SK-N-SH treated with all-trans-retinoic acid at 6 μM for 48 hours (cell line): ENCODE results near the gene ELOVL5.

ENCODE experiments used
- ATAC-seq: fragments of 200-7000 bp; cut with Tn5 transposase; 3 replicates; pipeline ENCODE4 v1.9.1; 2020; ENCODE audit warnings: mild to moderate bottlenecking, moderate library complexity
- ARNTL ChIP-seq: fragments of 450-650 bp; formaldehyde crosslinking; IDR thresholded peaks from 2 replicates; pipeline ENCODE4 v1.5.0; 2020; ENCODE audit warnings: low read depth, mild to moderate bottlenecking, moderate library complexity, borderline replicate concordance
- BACH2 ChIP-seq: fragments of 250-450 bp; sonication (Bioruptor Pico); IDR thresholded peaks from 2 replicates; pipeline ENCODE4 v1.9.0; 2021; ENCODE audit warnings: mild to moderate bottlenecking, borderline replicate concordance
- ESRRG ChIP-seq: fragments of 250-450 bp; sonication (Bioruptor Pico); IDR thresholded peaks from 2 replicates; pipeline ENCODE4 v1.6.1; 2021; ENCODE audit warnings: mild to moderate bottlenecking
- GLIS3 ChIP-seq: fragments of 250-450 bp; sonication (Bioruptor Pico); IDR thresholded peaks from 2 replicates; pipeline ENCODE4 v1.5.0; 2020; ENCODE audit warnings: mild to moderate bottlenecking, moderate library complexity
- ISL1 ChIP-seq: fragments of 250-450 bp; sonication (Bioruptor Pico); IDR thresholded peaks from 2 replicates; pipeline ENCODE4 v2.1.2; 2022; ENCODE audit warnings: mild to moderate bottlenecking, moderate library complexity
- PPARA ChIP-seq: fragments of 250-450 bp; sonication (Bioruptor Pico); IDR thresholded peaks from 2 replicates; pipeline ENCODE4 v1.5.0; 2020; ENCODE audit warnings: mild to moderate bottlenecking, borderline replicate concordance
- RARB ChIP-seq: fragments of 250-450 bp; sonication (Bioruptor Pico); IDR thresholded peaks from 2 replicates; pipeline ENCODE4 v1.8.0; 2021; ENCODE audit warnings: mild to moderate bottlenecking, moderate library complexity
- SNAI2 ChIP-seq: fragments of 250-450 bp; sonication (Bioruptor Pico); IDR thresholded peaks from 2 replicates; pipeline ENCODE4 v1.5.0; 2020; ENCODE audit warnings: mild to moderate bottlenecking, moderate library complexity
- TCF4 ChIP-seq: fragments of 250-450 bp; sonication (Bioruptor Pico); IDR thresholded peaks from 2 replicates; pipeline ENCODE4 v1.8.0; 2021; ENCODE audit warnings: mild to moderate bottlenecking, moderate library complexity, borderline replicate concordance
- TOX ChIP-seq: fragments of 250-450 bp; sonication (Bioruptor Pico); IDR thresholded peaks from 2 replicates; pipeline ENCODE4 v1.8.0; 2021; ENCODE audit warnings: mild to moderate bottlenecking, moderate library complexity, borderline replicate concordance
- ZC3H10 ChIP-seq: fragments of 250-450 bp; sonication (Bioruptor Pico); IDR thresholded peaks from 2 replicates; pipeline ENCODE4 v1.5.1; 2021; ENCODE audit warnings: mild to moderate bottlenecking, moderate library complexity
- ZFP3 ChIP-seq: fragments of 250-450 bp; sonication (Bioruptor Pico); IDR thresholded peaks from 2 replicates; pipeline ENCODE4 v1.5.0; 2020; ENCODE audit warnings: mild to moderate bottlenecking, moderate library complexity
- ZFP30 ChIP-seq: fragments of 450-650 bp; formaldehyde crosslinking; IDR thresholded peaks from 2 replicates; pipeline ENCODE4 v1.5.0; 2022; ENCODE audit warnings: mild to moderate bottlenecking, moderate library complexity
- ZNF565 ChIP-seq: fragments of 450-650 bp; formaldehyde crosslinking; conservative IDR thresholded peaks from 2 replicates; pipeline ENCODE4 v1.5.0; 2020; ENCODE audit warnings: low read depth, mild to moderate bottlenecking, moderate library complexity
- ZNF8 ChIP-seq: fragments of 450-650 bp; formaldehyde crosslinking; IDR thresholded peaks from 2 replicates; pipeline ENCODE4 v1.5.0; 2020; ENCODE audit warnings: mild to moderate bottlenecking, moderate library complexity
- TF ChIP-seq, protein P1 (sequence below): fragments of 250-450 bp; sonication (Bioruptor Pico); IDR thresholded peaks from 2 replicates; pipeline ENCODE4 v1.5.0; 2020; ENCODE audit warnings: mild to moderate bottlenecking, moderate library complexity
- TF ChIP-seq, protein P2 (sequence below): fragments of 250-450 bp; sonication (Bioruptor Pico); IDR thresholded peaks from 2 replicates; pipeline ENCODE4 v1.5.1; 2020; ENCODE audit warnings: low read depth, mild to moderate bottlenecking, moderate library complexity
- TF ChIP-seq, protein P3 (sequence below): fragments of 250-450 bp; sonication (Bioruptor Pico); IDR thresholded peaks from 2 replicates; pipeline ENCODE4 v1.5.1; 2021; ENCODE audit warnings: mild to moderate bottlenecking, moderate library complexity
- TF ChIP-seq, protein P4 (sequence below): fragments of 250-450 bp; sonication (Bioruptor Pico); IDR thresholded peaks from 2 replicates; pipeline ENCODE4 v1.8.0; 2021; ENCODE audit warnings: low read depth, mild to moderate bottlenecking, moderate library complexity, borderline replicate concordance
- TF ChIP-seq, protein P5 (sequence below): fragments of 250-450 bp; sonication (Bioruptor Pico); IDR thresholded peaks from 2 replicates; pipeline ENCODE4 v1.8.0; 2020; ENCODE audit warnings: mild to moderate bottlenecking, moderate library complexity, borderline replicate concordance

The ELOVL5 gene, protein sequence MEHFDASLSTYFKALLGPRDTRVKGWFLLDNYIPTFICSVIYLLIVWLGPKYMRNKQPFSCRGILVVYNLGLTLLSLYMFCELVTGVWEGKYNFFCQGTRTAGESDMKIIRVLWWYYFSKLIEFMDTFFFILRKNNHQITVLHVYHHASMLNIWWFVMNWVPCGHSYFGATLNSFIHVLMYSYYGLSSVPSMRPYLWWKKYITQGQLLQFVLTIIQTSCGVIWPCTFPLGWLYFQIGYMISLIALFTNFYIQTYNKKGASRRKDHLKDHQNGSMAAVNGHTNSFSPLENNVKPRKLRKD

DNA sequence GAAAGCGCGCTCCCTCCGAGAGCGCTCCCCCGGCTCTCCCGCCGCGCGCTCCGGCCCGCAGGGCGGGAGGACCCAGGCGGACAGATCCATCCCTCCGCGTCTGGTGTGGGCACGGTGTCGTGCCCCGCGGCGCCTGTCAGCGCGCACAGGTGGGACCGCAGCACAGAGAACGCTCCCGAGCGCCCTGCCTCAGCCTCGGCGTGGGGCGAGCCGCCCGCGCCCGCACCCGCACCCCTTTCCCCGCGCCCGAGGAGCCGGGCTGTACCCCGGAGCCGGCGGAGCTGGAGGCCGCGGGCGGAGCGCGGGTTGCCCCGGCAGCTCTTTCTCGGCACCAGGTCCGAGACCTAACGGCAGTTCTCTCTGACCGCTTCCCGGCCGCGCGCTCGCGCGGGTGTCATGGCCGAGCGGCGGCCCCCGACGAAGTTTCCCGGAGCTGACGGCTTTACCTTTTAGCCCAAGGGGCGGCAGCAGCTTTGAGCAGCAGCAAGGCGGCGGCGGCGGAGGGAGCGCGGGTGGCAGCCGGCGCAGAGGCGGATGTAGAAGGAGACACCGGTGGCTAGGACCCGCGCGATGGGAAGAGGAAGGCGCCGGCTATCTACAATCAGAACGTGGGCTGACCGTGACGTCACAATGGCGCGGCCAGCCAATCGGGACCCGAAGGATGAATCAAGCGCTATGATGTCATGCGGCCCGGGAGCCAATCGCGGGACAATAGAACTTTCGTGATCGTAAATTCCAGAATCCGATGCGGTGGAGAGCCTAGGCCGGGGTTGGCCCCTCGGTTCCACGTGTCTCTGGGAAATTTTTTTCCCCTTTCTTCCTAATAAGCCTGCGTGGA, at the start of gene ELOVL5:
TSS of gene ELOVL5 (minus strand) at position 580 of the 838 bp plus-strand sequence. CDS start 53,251 bp downstream, outside the sequence.
- TF ChIP-seq TCF4 (CRISPR knock-in tag): no peak
- TF ChIP-seq, protein P1, sequence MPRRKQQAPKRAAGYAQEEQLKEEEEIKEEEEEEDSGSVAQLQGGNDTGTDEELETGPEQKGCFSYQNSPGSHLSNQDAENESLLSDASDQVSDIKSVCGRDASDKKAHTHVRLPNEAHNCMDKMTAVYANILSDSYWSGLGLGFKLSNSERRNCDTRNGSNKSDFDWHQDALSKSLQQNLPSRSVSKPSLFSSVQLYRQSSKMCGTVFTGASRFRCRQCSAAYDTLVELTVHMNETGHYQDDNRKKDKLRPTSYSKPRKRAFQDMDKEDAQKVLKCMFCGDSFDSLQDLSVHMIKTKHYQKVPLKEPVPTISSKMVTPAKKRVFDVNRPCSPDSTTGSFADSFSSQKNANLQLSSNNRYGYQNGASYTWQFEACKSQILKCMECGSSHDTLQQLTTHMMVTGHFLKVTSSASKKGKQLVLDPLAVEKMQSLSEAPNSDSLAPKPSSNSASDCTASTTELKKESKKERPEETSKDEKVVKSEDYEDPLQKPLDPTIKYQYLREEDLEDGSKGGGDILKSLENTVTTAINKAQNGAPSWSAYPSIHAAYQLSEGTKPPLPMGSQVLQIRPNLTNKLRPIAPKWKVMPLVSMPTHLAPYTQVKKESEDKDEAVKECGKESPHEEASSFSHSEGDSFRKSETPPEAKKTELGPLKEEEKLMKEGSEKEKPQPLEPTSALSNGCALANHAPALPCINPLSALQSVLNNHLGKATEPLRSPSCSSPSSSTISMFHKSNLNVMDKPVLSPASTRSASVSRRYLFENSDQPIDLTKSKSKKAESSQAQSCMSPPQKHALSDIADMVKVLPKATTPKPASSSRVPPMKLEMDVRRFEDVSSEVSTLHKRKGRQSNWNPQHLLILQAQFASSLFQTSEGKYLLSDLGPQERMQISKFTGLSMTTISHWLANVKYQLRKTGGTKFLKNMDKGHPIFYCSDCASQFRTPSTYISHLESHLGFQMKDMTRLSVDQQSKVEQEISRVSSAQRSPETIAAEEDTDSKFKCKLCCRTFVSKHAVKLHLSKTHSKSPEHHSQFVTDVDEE: peak; percentile 67; the same call in 1 of the 2 replicates
- peak; percentile 9; the same call in 1 of the 2 replicates for TF ChIP-seq SNAI2 (CRISPR knock-in tag)
- TF ChIP-seq ZNF565 (CRISPR knock-in tag): no peak
- ATAC-seq: peak; percentile 85

DNA sequence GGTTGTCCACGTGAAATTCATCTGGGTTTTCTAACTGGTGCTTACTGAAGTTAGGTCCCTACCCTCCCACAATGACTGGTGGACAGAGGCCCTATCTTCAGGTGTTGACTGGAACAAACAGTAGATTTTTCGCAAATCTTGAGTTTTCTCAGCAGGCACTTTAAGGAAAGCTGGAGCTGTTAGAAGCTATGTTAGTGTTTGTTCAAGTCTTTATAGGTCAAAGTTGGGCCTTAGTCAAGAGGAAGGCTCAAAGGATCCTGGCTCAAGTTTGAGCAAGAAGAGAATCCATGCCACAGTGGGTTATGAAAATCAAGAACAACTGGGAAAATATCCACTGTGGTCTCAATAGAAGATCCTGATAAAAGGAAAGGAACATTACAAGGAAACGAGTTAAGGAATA, 48.5 kb upstream of the ELOVL5 start:
- TF ChIP-seq ZNF8 (CRISPR knock-in tag) (no peak), ISL1 (CRISPR knock-in tag) (no peak), PPARA (CRISPR knock-in tag) (no peak), TOX (no peak), TCF4 (CRISPR knock-in tag) (no peak)
- TF ChIP-seq, protein P2, sequence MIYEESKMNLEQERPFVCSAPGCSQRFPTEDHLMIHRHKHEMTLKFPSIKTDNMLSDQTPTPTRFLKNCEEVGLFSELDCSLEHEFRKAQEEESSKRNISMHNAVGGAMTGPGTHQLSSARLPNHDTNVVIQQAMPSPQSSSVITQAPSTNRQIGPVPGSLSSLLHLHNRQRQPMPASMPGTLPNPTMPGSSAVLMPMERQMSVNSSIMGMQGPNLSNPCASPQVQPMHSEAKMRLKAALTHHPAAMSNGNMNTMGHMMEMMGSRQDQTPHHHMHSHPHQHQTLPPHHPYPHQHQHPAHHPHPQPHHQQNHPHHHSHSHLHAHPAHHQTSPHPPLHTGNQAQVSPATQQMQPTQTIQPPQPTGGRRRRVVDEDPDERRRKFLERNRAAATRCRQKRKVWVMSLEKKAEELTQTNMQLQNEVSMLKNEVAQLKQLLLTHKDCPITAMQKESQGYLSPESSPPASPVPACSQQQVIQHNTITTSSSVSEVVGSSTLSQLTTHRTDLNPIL (CRISPR knock-in tag): no peak
- TF ChIP-seq, protein P1: no peak
- no peak for ATAC-seq

DNA sequence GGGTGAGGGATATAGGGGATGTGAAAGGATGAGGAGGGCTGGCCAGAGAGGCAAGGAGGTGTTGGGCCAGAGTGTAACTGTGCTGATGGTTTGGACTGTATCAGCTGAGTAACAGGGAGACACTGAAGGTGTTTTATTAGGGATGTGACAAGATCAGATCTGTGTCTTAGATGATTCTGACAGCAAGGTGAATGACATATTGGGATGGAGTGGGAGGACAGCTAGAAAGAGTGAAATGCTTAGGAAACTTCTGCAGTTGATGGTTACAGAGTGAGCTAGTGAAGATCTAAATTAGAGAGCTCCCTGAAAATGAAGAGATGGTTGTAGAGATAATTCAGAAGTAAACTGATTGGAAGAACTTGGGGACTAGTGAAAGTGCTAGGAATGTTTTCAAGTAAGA, 47.2 kb upstream of the ELOVL5 start:
- no peak for TF ChIP-seq GLIS3 (CRISPR knock-in tag)
- no peak for TF ChIP-seq ZFP30 (CRISPR knock-in tag)
- TF ChIP-seq, protein P3, sequence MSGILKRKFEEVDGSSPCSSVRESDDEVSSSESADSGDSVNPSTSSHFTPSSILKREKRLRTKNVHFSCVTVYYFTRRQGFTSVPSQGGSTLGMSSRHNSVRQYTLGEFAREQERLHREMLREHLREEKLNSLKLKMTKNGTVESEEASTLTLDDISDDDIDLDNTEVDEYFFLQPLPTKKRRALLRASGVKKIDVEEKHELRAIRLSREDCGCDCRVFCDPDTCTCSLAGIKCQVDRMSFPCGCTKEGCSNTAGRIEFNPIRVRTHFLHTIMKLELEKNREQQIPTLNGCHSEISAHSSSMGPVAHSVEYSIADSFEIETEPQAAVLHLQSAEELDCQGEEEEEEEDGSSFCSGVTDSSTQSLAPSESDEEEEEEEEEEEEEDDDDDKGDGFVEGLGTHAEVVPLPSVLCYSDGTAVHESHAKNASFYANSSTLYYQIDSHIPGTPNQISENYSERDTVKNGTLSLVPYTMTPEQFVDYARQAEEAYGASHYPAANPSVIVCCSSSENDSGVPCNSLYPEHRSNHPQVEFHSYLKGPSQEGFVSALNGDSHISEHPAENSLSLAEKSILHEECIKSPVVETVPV: no peak
- TF ChIP-seq ZC3H10: no peak
- TF ChIP-seq, protein P1: no peak
- no peak for TF ChIP-seq PPARA (CRISPR knock-in tag)
- no peak for TF ChIP-seq ARNTL (CRISPR knock-in tag)
- no peak for TF ChIP-seq RARB
- no peak for TF ChIP-seq ZNF565 (CRISPR knock-in tag)
- TF ChIP-seq TOX: no peak
- TF ChIP-seq ZNF8 (CRISPR knock-in tag): no peak
- TF ChIP-seq, protein P4, sequence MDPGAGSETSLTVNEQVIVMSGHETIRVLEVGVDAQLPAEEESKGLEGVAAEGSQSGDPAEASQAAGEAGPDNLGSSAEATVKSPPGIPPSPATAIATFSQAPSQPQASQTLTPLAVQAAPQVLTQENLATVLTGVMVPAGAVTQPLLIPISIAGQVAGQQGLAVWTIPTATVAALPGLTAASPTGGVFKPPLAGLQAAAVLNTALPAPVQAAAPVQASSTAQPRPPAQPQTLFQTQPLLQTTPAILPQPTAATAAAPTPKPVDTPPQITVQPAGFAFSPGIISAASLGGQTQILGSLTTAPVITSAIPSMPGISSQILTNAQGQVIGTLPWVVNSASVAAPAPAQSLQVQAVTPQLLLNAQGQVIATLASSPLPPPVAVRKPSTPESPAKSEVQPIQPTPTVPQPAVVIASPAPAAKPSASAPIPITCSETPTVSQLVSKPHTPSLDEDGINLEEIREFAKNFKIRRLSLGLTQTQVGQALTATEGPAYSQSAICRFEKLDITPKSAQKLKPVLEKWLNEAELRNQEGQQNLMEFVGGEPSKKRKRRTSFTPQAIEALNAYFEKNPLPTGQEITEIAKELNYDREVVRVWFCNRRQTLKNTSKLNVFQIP (CRISPR knock-in tag): no peak
- no peak for TF ChIP-seq BACH2 (CRISPR knock-in tag)
- TF ChIP-seq ZFP3 (CRISPR knock-in tag): no peak
- TF ChIP-seq, protein P5, sequence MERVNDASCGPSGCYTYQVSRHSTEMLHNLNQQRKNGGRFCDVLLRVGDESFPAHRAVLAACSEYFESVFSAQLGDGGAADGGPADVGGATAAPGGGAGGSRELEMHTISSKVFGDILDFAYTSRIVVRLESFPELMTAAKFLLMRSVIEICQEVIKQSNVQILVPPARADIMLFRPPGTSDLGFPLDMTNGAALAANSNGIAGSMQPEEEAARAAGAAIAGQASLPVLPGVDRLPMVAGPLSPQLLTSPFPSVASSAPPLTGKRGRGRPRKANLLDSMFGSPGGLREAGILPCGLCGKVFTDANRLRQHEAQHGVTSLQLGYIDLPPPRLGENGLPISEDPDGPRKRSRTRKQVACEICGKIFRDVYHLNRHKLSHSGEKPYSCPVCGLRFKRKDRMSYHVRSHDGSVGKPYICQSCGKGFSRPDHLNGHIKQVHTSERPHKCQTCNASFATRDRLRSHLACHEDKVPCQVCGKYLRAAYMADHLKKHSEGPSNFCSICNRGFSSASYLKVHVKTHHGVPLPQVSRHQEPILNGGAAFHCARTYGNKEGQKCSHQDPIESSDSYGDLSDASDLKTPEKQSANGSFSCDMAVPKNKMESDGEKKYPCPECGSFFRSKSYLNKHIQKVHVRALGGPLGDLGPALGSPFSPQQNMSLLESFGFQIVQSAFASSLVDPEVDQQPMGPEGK: no peak
- TF ChIP-seq TCF4 (CRISPR knock-in tag): no peak
- no peak for TF ChIP-seq ESRRG (CRISPR knock-in tag)
- ATAC-seq: no peak
